Neural progenitor cell (in vitro differentiated cells): ENCODE data around the gene VWF. TPM values are rescaled to one million over a fixed set of nuclear protein-coding genes. Genes with fewer than 3 reads are reported as not detected.
A peak's percentile ranks its signal among the peaks of the same experiment; 100 is the strongest.

Experiments used
- DNase-seq: peaks from one replicate; pipeline ENCODE4 v3.0.0-alpha.2; 2016; ENCODE audit warnings: low spot score
- H2AFZ ChIP-seq: fragments of 200-600 bp; sonication (generic); replicated peaks from 2 replicates; pipeline ENCODE4 v1.6.1; 2016; ENCODE audit warnings: antibody characterized with exemption
- H3F3A ChIP-seq: fragments of 200-600 bp; sonication (generic); 2 replicates; pipeline ENCODE4 v1.6.1; 2016; ENCODE audit warnings: antibody characterized with exemption, low read depth
- H3K27ac ChIP-seq: fragments of 200-600 bp; sonication (generic); 2 replicates; pipeline ENCODE4 v1.5.1; 2016; ENCODE audit warnings: mild to moderate bottlenecking
- H3K27me3 ChIP-seq: fragments of 200-600 bp; sonication (generic); 2 replicates; pipeline ENCODE4 v1.6.1; 2016; ENCODE audit warnings: mild to moderate bottlenecking, moderate library complexity
- H3K36me3 ChIP-seq: fragments of 200-600 bp; sonication (generic); 2 replicates; pipeline ENCODE4 v1.5.1; 2016
- H3K4me1 ChIP-seq: fragments of 200-600 bp; sonication (generic); 2 replicates; pipeline ENCODE4 v1.6.1; 2016; ENCODE audit warnings: mixed run types
- H3K4me2 ChIP-seq: fragments of 200-600 bp; sonication (generic); 2 replicates; pipeline ENCODE4 v1.6.1; 2016
- H3K4me3 ChIP-seq: fragments of 200-600 bp; sonication (generic); 2 replicates; pipeline ENCODE4 v1.5.1; 2016
- H3K79me2 ChIP-seq: fragments of 200-600 bp; sonication (generic); 2 replicates; pipeline ENCODE4 v1.6.1; 2016; ENCODE audit warnings: low read depth
- H3K9ac ChIP-seq: fragments of 200-600 bp; sonication (generic); 2 replicates; pipeline ENCODE4 v1.6.1; 2016
- H3K9me3 ChIP-seq: fragments of 200-600 bp; sonication (generic); 2 replicates; pipeline ENCODE4 v1.5.1; 2016; ENCODE audit warnings: low read depth
- H4K20me1 ChIP-seq: fragments of 200-600 bp; sonication (generic); 2 replicates; pipeline ENCODE4 v1.6.1; 2016; ENCODE audit warnings: low read depth
- H3K27ac Mint-ChIP-seq: 3 replicates; pipeline ENCODE4 v1.8.0; 2021; ENCODE audit warnings: mixed read lengths
- H3K27me3 Mint-ChIP-seq: 2 replicates; pipeline ENCODE4 v1.8.0; 2022; ENCODE audit warnings: low read depth, mild to moderate bottlenecking, inconsistent platforms, moderate library complexity, mixed read lengths; ENCODE audit not compliant: insufficient read depth
- H3K36me3 Mint-ChIP-seq: 3 replicates; pipeline ENCODE4 v1.8.0; 2021; ENCODE audit warnings: mixed read lengths
- H3K4me1 Mint-ChIP-seq: 3 replicates; pipeline ENCODE4 v1.8.0; 2021; ENCODE audit warnings: mixed read lengths
- H3K4me3 Mint-ChIP-seq: 3 replicates; pipeline ENCODE4 v1.8.0; 2021; ENCODE audit warnings: mild to moderate bottlenecking, moderate library complexity, mixed read lengths
- H3K9me3 Mint-ChIP-seq: 3 replicates; pipeline ENCODE4 v1.8.0; 2020; ENCODE audit warnings: mixed read lengths
- EZH2 ChIP-seq: fragments of 200-600 bp; sonication (generic); IDR thresholded peaks from 2 replicates; pipeline ENCODE4 v1.6.1; 2017; ENCODE audit warnings: antibody characterized with exemption, mild to moderate bottlenecking, moderate library complexity
- EZH2phosphoT487 ChIP-seq: fragments of 200-600 bp; sonication (generic); IDR thresholded peaks from 2 replicates; pipeline ENCODE4 v1.6.1; 2017; ENCODE audit warnings: antibody characterized with exemption
- total RNA-seq: library from RNA; depleted of rRNA; stranded (reverse); fragments of >200 nt; gene quantifications from 2 replicates; pipeline ENCODE4 v1.2.3, GENCODE V29; 2015; ENCODE audit warnings: low replicate concordance
- TF ChIP-seq, protein P1 (sequence below): fragments of 200-600 bp; sonication (generic); IDR thresholded peaks from 2 replicates; pipeline ENCODE4 v1.5.1; 2017; ENCODE audit warnings: antibody characterized with exemption, mild to moderate bottlenecking

The VWF gene
- total RNA-seq, 1 donor from 2014 or later, result 8.0 TPM

DNA sequence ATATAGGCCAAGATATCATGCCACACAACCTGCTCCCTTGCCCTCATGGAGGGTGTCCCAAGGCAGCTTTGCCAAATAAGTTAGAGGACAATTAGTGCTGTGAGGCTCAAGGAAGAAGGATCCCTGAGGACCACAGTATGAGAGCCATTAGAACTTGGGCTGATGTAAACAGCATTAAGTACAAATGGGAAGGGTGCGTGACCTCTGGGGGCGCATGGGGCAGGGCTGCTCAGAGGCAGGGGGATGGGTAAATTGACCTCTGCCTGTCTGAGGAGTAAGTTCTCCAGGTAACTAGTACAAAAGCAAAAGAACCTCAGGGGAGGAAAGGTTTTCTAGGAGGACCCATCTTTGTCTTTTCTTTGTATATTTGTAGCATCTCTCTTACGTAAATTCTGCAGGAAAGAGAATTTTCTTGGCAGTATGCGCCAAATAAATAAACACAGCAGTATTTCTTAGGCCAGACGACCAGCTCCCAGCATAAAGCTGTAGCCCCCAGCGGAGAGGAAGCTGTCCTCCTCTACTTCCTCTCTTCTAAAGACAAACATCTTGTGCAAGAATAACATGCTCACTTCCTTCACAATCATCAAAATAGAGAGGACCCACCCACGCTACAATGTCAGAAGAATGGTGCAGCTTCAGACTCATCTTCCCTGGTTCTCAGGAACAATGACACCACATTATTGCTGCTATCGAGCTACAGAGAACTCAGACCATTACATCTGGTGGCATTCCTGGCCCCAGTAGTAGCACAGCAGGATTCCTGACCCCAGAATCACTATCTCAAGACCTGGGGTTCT is 16.4 kb upstream of the VWF start:
- no peak overlapping the region for H3K4me3 Mint-ChIP-seq
- no peak overlapping the region for H3K9ac ChIP-seq
- no peaks in the 10 kb centered on the region for H3K79me2 ChIP-seq
- H3F3A ChIP-seq, result no peaks in the 10 kb centered on the region
- DNase-seq, result no peak
- H3K36me3 ChIP-seq, result no peaks in the 10 kb centered on the region
- no peak overlapping the region for H2AFZ ChIP-seq
- no peak overlapping the region for H3K4me3 ChIP-seq
- peaks cover 5% of the 10 kb centered on the region for H3K27me3 Mint-ChIP-seq
- no peak overlapping the region for H3K27ac ChIP-seq
- H3K4me1 ChIP-seq, result no peaks in the 10 kb centered on the region
- H3K36me3 Mint-ChIP-seq, result peaks cover 1% of the 10 kb centered on the region
- H3K27me3 ChIP-seq, result no peaks in the 10 kb centered on the region
- peaks cover 16% of the 10 kb centered on the region for H3K4me1 Mint-ChIP-seq
- H3K4me2 ChIP-seq, result no peak overlapping the region
- H4K20me1 ChIP-seq, result no peaks in the 10 kb centered on the region
- no peaks in the 10 kb centered on the region for H3K9me3 ChIP-seq
- peaks cover 9% of the 10 kb centered on the region for H3K9me3 Mint-ChIP-seq
- H3K27ac Mint-ChIP-seq, result peak overlapping the region; percentile 22
- TF ChIP-seq EZH2, result no peak
- TF ChIP-seq, protein P1, sequence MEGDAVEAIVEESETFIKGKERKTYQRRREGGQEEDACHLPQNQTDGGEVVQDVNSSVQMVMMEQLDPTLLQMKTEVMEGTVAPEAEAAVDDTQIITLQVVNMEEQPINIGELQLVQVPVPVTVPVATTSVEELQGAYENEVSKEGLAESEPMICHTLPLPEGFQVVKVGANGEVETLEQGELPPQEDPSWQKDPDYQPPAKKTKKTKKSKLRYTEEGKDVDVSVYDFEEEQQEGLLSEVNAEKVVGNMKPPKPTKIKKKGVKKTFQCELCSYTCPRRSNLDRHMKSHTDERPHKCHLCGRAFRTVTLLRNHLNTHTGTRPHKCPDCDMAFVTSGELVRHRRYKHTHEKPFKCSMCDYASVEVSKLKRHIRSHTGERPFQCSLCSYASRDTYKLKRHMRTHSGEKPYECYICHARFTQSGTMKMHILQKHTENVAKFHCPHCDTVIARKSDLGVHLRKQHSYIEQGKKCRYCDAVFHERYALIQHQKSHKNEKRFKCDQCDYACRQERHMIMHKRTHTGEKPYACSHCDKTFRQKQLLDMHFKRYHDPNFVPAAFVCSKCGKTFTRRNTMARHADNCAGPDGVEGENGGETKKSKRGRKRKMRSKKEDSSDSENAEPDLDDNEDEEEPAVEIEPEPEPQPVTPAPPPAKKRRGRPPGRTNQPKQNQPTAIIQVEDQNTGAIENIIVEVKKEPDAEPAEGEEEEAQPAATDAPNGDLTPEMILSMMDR, result no peak
- TF ChIP-seq EZH2phosphoT487, result no peak

DNA sequence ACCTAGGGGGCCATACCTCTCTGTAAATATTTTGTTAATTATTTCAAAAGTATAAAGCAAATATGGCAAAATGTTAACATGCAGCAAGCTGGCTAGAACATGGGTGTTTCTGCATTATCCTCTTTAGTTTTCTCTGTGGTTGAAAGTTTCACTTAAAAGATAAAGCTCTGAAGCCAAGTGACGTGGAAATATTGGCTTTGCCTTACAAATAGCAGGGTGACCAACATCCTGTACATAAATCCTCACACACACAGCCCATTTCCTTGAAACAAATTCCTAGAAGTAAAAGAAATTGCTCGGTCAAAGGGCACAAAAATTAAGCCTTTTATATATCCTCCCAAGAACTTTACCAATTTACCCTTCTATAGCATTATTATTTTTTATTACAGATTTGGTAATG is 10.6 kb upstream of the VWF start:
- H3K79me2 ChIP-seq, result no peaks in the 10 kb centered on the region
- Mint-ChIP-seq H3K36me3 (no peaks in the 10 kb centered on the region), H3K27ac (no peak overlapping the region), H3K27me3 (peaks cover 5% of the 10 kb centered on the region), H3K4me1 (no peaks in the 10 kb centered on the region), H3K9me3 (peaks cover 4% of the 10 kb centered on the region), H3K4me3 (no peak overlapping the region)
- TF ChIP-seq EZH2phosphoT487 (no peak), EZH2 (no peak)
- TF ChIP-seq, protein P1, result no peak
- no peak overlapping the region for H3K4me2 ChIP-seq
- no peaks in the 10 kb centered on the region for H3K36me3 ChIP-seq
- no peak overlapping the region for H3K27ac ChIP-seq
- no peaks in the 10 kb centered on the region for H3K4me1 ChIP-seq
- H3K9ac ChIP-seq, result no peak overlapping the region
- H3F3A ChIP-seq, result no peaks in the 10 kb centered on the region
- H3K9me3 ChIP-seq, result no peaks in the 10 kb centered on the region
- H4K20me1 ChIP-seq, result no peaks in the 10 kb centered on the region
- H3K27me3 ChIP-seq, result no peaks in the 10 kb centered on the region
- no peak overlapping the region for H3K4me3 ChIP-seq
- H2AFZ ChIP-seq, result no peak overlapping the region
- no peak for DNase-seq

DNA sequence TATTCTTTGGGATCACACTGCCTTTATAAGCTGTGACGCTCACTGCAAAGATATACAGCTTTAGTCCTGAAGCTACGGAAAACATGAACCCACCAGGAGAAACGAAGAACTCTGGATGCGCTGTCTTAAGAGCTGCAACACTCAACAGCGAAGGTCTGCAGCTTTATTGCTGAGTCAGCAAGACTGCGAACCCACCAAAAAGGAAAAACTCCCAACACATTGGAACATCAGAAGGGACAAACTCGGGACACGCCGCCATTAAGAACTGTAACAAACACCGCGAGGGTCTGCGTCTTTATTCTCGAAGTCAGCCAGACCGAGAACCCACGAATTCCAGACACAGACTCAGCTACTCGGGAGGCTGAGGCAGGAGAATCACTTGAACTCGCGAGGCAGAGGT is 9.2 kb upstream of the VWF start:
- no peak for DNase-seq
- no peaks in the 10 kb centered on the region for H3K27me3 ChIP-seq
- no peak overlapping the region for H3K9ac ChIP-seq
- H3K36me3 ChIP-seq, result no peaks in the 10 kb centered on the region
- no peak overlapping the region for H3K27ac ChIP-seq
- H4K20me1 ChIP-seq, result no peaks in the 10 kb centered on the region
- Mint-ChIP-seq H3K27me3 (peaks cover 5% of the 10 kb centered on the region), H3K4me3 (no peak overlapping the region), H3K4me1 (no peaks in the 10 kb centered on the region), H3K36me3 (no peaks in the 10 kb centered on the region), H3K9me3 (peaks cover 4% of the 10 kb centered on the region), H3K27ac (no peak overlapping the region)
- H3K4me2 ChIP-seq, result no peak overlapping the region
- H2AFZ ChIP-seq, result no peak overlapping the region
- H3K9me3 ChIP-seq, result no peaks in the 10 kb centered on the region
- no peaks in the 10 kb centered on the region for H3K4me1 ChIP-seq
- H3K4me3 ChIP-seq, result no peak overlapping the region
- no peaks in the 10 kb centered on the region for H3F3A ChIP-seq
- H3K79me2 ChIP-seq, result no peaks in the 10 kb centered on the region
- TF ChIP-seq EZH2phosphoT487 (no peak), EZH2 (no peak)
- TF ChIP-seq, protein P1, result no peak
